Ureter (tissue), 1 donor: Measurements from ENCODE around the gene NCAM1. TPM values are rescaled to one million over a fixed set of nuclear protein-coding genes. Genes with fewer than 3 reads are reported as not detected.

Experiments used
- DNase-seq: peaks from one replicate; pipeline ENCODE4 v3.0.0-alpha.2; 2020; ENCODE audit warnings: low spot score
- total RNA-seq: library from RNA; stranded (reverse); gene quantifications from one replicate; pipeline ENCODE4 v1.2.4, GENCODE V29; 2023
- donor health status: DM: yes; HTN: yes; CAD: no.

The NCAM1 gene
- total RNA-seq, 1 donor from 2014 or later: 26.7 TPM

- no peak for DNase-seq
These were observed 290.1 kb downstream of the NCAM1 start for GRCh38 chr11:113251281-113251680.

GRCh38 chr11:113253406-113253805 lies 292.2 kb downstream of the NCAM1 start:
- no peak for DNase-seq

GRCh38 chr11:113255096-113255495 lies 293.9 kb downstream of the NCAM1 start:
- DNase-seq: no peak

GRCh38 chr11:113255741-113256140 lies 294.5 kb downstream of the NCAM1 start:
- DNase-seq: no peak

GRCh38 chr11:113256431-113257202 lies 295.4 kb downstream of the NCAM1 start:
- DNase-seq: no peak

- DNase-seq: no peak
These were observed 298.8 kb downstream of the NCAM1 start for GRCh38 chr11:113260096-113260425.

- no peak for DNase-seq
These were observed 299.3 kb downstream of the NCAM1 start for GRCh38 chr11:113260541-113260940.

DNA sequence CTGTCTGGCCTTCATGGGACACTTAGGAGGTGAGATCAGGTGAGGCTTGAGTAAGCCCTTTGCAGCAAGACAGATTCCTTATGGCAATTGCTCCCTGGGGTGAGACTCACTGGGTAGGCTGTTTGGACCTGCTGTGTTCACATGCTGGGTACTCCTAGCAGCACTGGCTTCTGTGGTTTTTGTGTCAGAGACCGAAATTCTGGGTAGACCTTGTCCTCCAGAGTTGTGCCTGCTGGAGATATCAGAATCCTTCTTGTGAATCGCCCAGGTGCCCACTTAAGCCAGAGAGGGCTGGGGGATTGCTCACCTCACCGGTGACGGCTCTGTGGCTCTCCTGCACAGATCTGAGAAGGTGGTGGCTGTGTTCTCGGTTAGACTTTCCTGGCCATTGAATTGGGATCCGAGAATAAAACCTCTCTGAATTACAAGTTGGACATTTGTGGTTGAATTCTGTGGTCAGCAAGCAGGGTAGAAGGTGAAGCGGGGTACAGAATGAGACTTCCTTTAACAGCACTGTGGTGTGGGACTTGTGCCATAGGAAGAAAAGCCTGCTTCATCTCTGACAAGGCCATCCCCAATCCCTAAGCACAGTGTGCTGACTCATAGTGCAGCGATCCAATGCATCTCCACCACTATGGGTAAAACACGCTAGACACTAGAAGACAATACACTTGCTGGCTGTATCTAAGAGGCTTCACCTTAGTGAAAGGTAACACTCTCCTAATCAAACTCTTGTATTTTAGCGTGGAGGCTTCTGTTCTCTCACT lies 300.7 kb downstream of the NCAM1 start:
- DNase-seq: no peak

- DNase-seq: no peak
These were observed 301.4 kb downstream of the NCAM1 start for GRCh38 chr11:113262594-113262993.

DNA sequence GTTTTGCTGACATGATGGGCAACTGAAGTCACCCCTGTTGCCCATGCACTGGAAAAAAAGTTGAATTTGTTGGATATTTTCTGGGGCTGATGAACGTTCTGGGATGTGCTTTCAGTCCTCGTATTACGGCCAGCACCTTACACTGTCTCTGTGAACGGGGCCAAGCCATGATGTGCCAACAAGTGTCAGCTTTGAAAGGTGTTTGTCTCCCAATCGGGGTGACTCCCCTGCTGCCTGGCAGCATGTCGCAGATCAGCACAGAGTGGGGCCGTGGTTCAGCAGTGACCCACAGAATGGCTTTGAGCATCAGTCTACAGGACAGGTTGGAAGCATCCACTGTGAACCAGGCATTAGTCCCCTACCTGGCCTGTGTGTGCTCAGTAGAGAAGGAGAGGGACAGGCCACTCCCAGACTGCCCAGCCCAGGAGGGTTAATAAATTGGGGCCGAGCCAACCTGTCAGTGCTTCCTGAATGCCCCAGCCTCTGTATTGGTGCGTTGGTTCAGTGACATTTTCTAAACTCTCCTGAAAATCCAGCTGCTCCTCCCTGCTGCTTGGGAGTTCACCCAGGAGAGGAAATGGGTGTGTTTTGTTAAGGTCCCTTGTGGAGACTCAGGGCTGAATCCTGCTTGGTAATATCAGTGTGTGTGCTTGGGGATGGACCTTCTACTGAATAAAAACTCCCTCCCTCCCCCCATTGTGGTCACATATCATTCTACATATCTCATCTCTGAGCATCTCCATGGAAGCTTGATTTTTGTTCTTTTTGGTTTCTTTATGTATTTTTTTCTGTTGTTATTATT lies 302.4 kb downstream of the NCAM1 start:
- DNase-seq: no peak

DNA sequence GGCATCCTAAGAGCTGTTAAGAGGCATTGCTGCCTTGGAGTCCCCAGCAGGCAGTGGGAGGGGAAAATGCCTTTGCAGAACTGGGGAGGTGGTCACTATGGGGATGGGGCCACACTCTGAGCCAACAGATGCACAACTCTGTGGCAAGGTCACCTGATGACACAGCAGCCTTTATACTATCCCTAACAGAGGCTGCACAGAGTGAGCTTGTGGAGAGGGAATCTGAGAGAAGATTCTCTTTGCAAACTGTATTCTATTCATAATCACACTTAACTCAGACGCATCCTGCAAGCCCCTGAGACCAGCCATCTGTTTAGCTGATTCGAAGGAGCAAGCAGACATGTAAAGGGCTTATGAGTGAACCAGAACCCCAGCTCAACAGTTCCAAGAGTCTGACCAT lies 304.1 kb downstream of the NCAM1 start:
- DNase-seq: no peak

- no peak for DNase-seq
These were observed 306.3 kb downstream of the NCAM1 start for GRCh38 chr11:113267493-113267892.

DNA sequence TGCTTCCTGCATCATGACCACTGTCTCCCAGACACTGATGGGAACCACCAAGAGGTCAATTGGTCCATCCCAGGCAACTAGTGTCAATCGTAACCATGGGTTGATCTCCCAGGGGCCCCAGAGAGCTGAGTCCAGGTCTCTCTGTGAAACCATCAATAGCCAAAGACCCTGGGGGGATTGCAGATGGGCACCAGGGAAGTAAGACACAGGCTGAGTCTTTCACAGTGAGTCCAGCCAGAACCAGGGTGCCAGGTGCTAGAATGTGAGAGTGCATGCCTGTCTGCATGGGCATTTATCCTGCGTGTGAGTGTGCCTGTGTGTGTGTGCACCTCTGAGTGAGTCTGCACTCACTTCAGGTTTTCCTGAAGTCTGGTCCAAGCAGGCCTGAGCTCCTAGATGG lies 307.9 kb downstream of the NCAM1 start:
- no peak for DNase-seq

- DNase-seq: no peak
These were observed 308.4 kb downstream of the NCAM1 start for GRCh38 chr11:113269636-113270035.

DNA sequence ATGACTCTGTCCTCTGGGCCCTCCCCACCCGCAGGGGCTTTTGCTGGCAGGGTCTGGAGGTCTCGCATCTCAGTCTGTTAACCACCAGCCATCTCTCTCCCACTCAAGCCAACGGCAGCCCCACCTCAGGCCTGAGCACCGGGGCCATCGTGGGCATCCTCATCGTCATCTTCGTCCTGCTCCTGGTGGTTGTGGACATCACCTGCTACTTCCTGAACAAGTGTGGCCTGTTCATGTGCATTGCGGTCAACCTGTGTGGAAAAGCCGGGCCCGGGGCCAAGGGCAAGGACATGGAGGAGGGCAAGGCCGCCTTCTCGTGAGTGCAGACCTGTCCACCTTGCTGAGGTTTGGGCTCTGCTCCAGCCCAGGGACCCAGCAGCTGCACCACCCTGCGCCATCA lies 308.9 kb downstream of the NCAM1 start:
- no peak for DNase-seq

GRCh38 chr11:113271551-113272245 lies 310.5 kb downstream of the NCAM1 start:
- no peak for DNase-seq

GRCh38 chr11:113272281-113272680 lies 311.1 kb downstream of the NCAM1 start:
- DNase-seq: no peak

GRCh38 chr11:113272927-113273615 lies 311.9 kb downstream of the NCAM1 start:
- DNase-seq: no peak

DNA sequence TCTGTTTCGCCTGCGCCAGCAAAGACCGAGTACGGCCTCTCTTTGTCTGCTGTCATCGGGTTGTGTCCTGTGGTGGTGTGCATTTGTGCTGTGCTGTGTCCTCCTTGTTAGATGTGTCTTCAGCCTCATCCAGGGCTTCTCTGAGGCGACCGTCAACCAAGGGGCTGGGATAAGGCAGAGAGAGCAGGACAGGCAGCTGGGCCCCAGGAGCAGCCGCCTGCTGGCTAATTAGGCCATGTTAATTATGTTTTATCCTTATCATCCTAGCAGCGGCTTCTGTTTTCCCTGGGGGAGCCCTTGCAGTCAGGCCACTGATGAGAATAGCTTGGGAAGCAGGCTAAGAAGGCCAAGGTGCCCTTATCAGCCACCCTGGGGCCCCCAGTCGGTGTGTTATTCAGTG lies 312.5 kb downstream of the NCAM1 start:
- DNase-seq: no peak

DNA sequence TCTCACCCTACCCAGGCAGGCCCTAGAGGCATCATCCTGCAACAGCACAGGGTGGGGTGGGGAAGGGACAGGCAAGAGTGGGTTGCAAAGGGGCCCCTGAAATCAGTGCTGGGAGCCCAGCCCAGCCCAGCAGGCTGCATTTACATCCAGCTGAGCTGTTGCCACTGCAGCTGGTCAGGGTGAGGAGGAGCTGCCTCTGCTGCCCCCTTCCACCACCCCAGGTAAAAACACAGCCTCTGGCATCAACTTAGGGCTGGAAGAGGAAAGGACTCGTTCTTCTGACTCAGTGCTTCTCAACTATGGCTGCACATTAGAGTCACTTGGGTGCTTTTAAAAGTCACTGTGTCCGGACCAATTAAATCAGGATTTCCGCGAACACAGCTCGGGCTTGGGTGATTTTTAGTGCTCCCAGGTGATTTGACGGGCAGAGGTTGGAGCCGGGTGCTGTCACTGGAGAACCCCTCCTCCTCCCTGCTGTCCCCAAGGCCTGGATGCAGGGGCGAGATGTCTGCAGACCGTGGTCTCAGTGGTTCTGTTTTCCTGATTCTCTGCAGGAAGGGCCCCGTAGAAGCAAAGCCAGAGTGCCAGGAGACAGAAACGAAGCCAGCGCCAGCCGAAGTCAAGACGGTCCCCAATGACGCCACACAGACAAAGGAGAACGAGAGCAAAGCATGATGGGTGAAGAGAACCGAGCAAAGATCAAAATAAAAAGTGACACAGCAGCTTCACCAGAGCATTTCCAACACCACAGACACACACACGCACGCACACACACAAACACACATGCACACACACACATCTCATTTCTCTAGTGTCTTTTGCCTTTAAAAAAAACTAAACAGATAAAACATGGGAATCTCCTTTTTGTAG lies 313.7 kb downstream of the NCAM1 start:
- no peak for DNase-seq
